SK-N-SH treated with all-trans-retinoic acid at 6 μM for 48 hours (cell line): ENCODE data around the gene MATCAP1.

Experiments used
- ATAC-seq: fragments of 200-7000 bp; cut with Tn5 transposase; 3 replicates; pipeline ENCODE4 v1.9.1; 2020; ENCODE audit warnings: mild to moderate bottlenecking, moderate library complexity
- ARNTL ChIP-seq: fragments of 450-650 bp; formaldehyde crosslinking; IDR thresholded peaks from 2 replicates; pipeline ENCODE4 v1.5.0; 2020; ENCODE audit warnings: low read depth, mild to moderate bottlenecking, moderate library complexity, borderline replicate concordance
- BACH2 ChIP-seq: fragments of 250-450 bp; sonication (Bioruptor Pico); IDR thresholded peaks from 2 replicates; pipeline ENCODE4 v1.9.0; 2021; ENCODE audit warnings: mild to moderate bottlenecking, borderline replicate concordance
- CSDC2 ChIP-seq: fragments of 250-450 bp; sonication (Bioruptor Pico); IDR thresholded peaks from 2 replicates; pipeline ENCODE4 v1.5.0; 2020; ENCODE audit warnings: mild to moderate bottlenecking, moderate library complexity
- ESRRG ChIP-seq: fragments of 250-450 bp; sonication (Bioruptor Pico); IDR thresholded peaks from 2 replicates; pipeline ENCODE4 v1.6.1; 2021; ENCODE audit warnings: mild to moderate bottlenecking
- GLIS3 ChIP-seq: fragments of 250-450 bp; sonication (Bioruptor Pico); IDR thresholded peaks from 2 replicates; pipeline ENCODE4 v1.5.0; 2020; ENCODE audit warnings: mild to moderate bottlenecking, moderate library complexity
- ISL1 ChIP-seq: fragments of 250-450 bp; sonication (Bioruptor Pico); IDR thresholded peaks from 2 replicates; pipeline ENCODE4 v2.1.2; 2022; ENCODE audit warnings: mild to moderate bottlenecking, moderate library complexity
- PATZ1 ChIP-seq: fragments of 250-450 bp; sonication (Bioruptor Pico); IDR thresholded peaks from 2 replicates; pipeline ENCODE4 v1.8.0; 2020; ENCODE audit warnings: mild to moderate bottlenecking, moderate library complexity, borderline replicate concordance
- POU6F1 ChIP-seq: fragments of 250-450 bp; sonication (Bioruptor Pico); IDR thresholded peaks from 2 replicates; pipeline ENCODE4 v1.8.0; 2021; ENCODE audit warnings: low read depth, mild to moderate bottlenecking, moderate library complexity, borderline replicate concordance
- RARB ChIP-seq: fragments of 250-450 bp; sonication (Bioruptor Pico); IDR thresholded peaks from 2 replicates; pipeline ENCODE4 v1.8.0; 2021; ENCODE audit warnings: mild to moderate bottlenecking, moderate library complexity
- SNAI2 ChIP-seq: fragments of 250-450 bp; sonication (Bioruptor Pico); IDR thresholded peaks from 2 replicates; pipeline ENCODE4 v1.5.0; 2020; ENCODE audit warnings: mild to moderate bottlenecking, moderate library complexity
- TCF4 ChIP-seq: fragments of 250-450 bp; sonication (Bioruptor Pico); IDR thresholded peaks from 2 replicates; pipeline ENCODE4 v1.8.0; 2021; ENCODE audit warnings: mild to moderate bottlenecking, moderate library complexity, borderline replicate concordance
- TOX ChIP-seq: fragments of 250-450 bp; sonication (Bioruptor Pico); IDR thresholded peaks from 2 replicates; pipeline ENCODE4 v1.8.0; 2021; ENCODE audit warnings: mild to moderate bottlenecking, moderate library complexity, borderline replicate concordance
- TSHZ2 ChIP-seq: fragments of 250-450 bp; sonication (Bioruptor Pico); IDR thresholded peaks from 2 replicates; pipeline ENCODE4 v1.5.0; 2020; ENCODE audit warnings: mild to moderate bottlenecking, moderate library complexity
- ZC3H10 ChIP-seq: fragments of 250-450 bp; sonication (Bioruptor Pico); IDR thresholded peaks from 2 replicates; pipeline ENCODE4 v1.5.1; 2021; ENCODE audit warnings: mild to moderate bottlenecking, moderate library complexity
- ZFP3 ChIP-seq: fragments of 250-450 bp; sonication (Bioruptor Pico); IDR thresholded peaks from 2 replicates; pipeline ENCODE4 v1.5.0; 2020; ENCODE audit warnings: mild to moderate bottlenecking, moderate library complexity
- ZFP30 ChIP-seq: fragments of 450-650 bp; formaldehyde crosslinking; IDR thresholded peaks from 2 replicates; pipeline ENCODE4 v1.5.0; 2022; ENCODE audit warnings: mild to moderate bottlenecking, moderate library complexity
- ZNF565 ChIP-seq: fragments of 450-650 bp; formaldehyde crosslinking; conservative IDR thresholded peaks from 2 replicates; pipeline ENCODE4 v1.5.0; 2020; ENCODE audit warnings: low read depth, mild to moderate bottlenecking, moderate library complexity
- ZNF8 ChIP-seq: fragments of 450-650 bp; formaldehyde crosslinking; IDR thresholded peaks from 2 replicates; pipeline ENCODE4 v1.5.0; 2020; ENCODE audit warnings: mild to moderate bottlenecking, moderate library complexity
- TF ChIP-seq, protein P1 (sequence below): fragments of 250-450 bp; sonication (Bioruptor Pico); IDR thresholded peaks from 2 replicates; pipeline ENCODE4 v1.5.1; 2020; ENCODE audit warnings: low read depth, mild to moderate bottlenecking, moderate library complexity

MATCAP1 gene

DNA sequence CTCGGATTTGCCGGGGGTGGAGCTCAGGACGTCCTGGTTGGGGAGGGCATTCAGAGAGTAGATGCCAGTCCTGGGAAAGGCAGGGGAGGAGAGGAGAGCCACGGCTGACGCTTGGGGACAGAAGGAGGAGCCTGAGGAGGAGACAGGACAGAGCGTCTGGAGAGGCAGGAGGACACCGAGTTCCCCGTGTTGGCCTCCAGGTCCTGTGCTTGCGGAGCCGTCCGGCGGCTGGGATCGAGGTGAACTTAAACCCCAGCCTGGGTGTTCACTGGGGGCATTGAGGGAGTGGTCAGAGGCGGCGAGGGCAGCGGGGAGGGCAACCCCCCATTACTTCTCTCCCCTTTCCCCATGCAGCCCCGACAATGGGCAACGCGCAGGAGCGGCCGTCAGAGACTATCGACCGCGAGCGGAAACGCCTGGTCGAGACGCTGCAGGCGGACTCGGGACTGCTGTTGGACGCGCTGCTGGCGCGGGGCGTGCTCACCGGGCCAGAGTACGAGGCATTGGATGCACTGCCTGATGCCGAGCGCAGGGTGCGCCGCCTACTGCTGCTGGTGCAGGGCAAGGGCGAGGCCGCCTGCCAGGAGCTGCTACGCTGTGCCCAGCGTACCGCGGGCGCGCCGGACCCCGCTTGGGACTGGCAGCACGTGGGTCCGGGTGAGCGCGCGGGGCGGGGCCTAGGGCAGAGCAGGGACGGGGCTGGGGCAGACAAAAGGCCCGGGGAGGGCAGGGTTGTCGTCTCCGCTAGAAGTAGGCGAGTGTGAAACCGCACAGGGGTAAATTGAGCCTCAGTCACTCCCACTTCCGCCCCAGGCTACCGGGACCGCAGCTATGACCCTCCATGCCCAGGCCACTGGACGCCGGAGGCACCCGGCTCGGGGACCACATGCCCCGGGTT is 9.7 kb downstream of the MATCAP1 start:
- ATAC-seq = peak; percentile 86
- TF ChIP-seq RARB (CRISPR knock-in tag) = no peak
- TF ChIP-seq SNAI2 (CRISPR knock-in tag) = no peak
- TF ChIP-seq, protein P1, sequence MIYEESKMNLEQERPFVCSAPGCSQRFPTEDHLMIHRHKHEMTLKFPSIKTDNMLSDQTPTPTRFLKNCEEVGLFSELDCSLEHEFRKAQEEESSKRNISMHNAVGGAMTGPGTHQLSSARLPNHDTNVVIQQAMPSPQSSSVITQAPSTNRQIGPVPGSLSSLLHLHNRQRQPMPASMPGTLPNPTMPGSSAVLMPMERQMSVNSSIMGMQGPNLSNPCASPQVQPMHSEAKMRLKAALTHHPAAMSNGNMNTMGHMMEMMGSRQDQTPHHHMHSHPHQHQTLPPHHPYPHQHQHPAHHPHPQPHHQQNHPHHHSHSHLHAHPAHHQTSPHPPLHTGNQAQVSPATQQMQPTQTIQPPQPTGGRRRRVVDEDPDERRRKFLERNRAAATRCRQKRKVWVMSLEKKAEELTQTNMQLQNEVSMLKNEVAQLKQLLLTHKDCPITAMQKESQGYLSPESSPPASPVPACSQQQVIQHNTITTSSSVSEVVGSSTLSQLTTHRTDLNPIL (CRISPR knock-in tag) = no peak
- no peak for TF ChIP-seq ZFP3 (CRISPR knock-in tag)
- no peak for TF ChIP-seq ZFP30 (CRISPR knock-in tag)
- TF ChIP-seq TSHZ2 = no peak
- no peak for TF ChIP-seq PATZ1 (CRISPR knock-in tag)
- no peak for TF ChIP-seq GLIS3

- TF ChIP-seq TOX (CRISPR knock-in tag) (no peak), ZC3H10 (CRISPR knock-in tag) (no peak), ZNF8 (CRISPR knock-in tag) (no peak), ZFP3 (CRISPR knock-in tag) (no peak), BACH2 (CRISPR knock-in tag) (no peak), ISL1 (CRISPR knock-in tag) (no peak), PATZ1 (CRISPR knock-in tag) (no peak), CSDC2 (CRISPR knock-in tag) (no peak)
Observed at GRCh38 chr16:67173323-67173722, 10.4 kb downstream of the MATCAP1 start.

GRCh38 chr16:67170949-67171649 is 12.7 kb downstream of the MATCAP1 start:
- peak; percentile 1 for ATAC-seq

More at GRCh38 chr16:67173323-67173722, 10.4 kb downstream of the MATCAP1 start:
- ATAC-seq = peak; percentile 0; the same call in 2 of the 3 replicates

More at GRCh38 chr16:67170949-67171649, 12.7 kb downstream of the MATCAP1 start:
- TF ChIP-seq GLIS3 (no peak), SNAI2 (CRISPR knock-in tag) (no peak), CSDC2 (CRISPR knock-in tag) (no peak), TCF4 (no peak), ARNTL (CRISPR knock-in tag) (no peak), POU6F1 (no peak), TSHZ2 (no peak), ESRRG (CRISPR knock-in tag) (no peak), ZFP3 (CRISPR knock-in tag) (no peak), PATZ1 (CRISPR knock-in tag) (no peak), BACH2 (CRISPR knock-in tag) (no peak), RARB (CRISPR knock-in tag) (no peak), ZNF8 (CRISPR knock-in tag) (no peak), TOX (CRISPR knock-in tag) (no peak), ZNF565 (CRISPR knock-in tag) (no peak)
